Vagina (tissue), 2 donors: ENCODE results near the gene ZNF280A. TPM values are rescaled to one million over a fixed set of nuclear protein-coding genes. Genes with fewer than 3 reads are reported as not detected.
A peak's percentile ranks its signal among the peaks of the same experiment; 100 is the strongest.
"Not testable (repeated sequence)": the region's sequence is repeated elsewhere in the genome, so short reads cannot be mapped to it uniquely, and the experiment has no call there.

ENCODE experiments used
- DNase-seq, 2 donors: peaks; one replicate each; pipeline ENCODE4 v3.0.0-alpha.2; 2017; ENCODE audit errors: extremely low spot score in 2 of 2
- H3K27ac ChIP-seq: fragments of 200-600 bp; sonication (generic); one replicate; pipeline ENCODE4 v1.5.1; 2019
- H3K27me3 ChIP-seq: fragments of 200-600 bp; sonication (generic); one replicate; pipeline ENCODE4 v1.5.1; 2019
- H3K36me3 ChIP-seq, 2 donors: fragments of 200-600 bp; sonication (generic); one replicate each; pipeline ENCODE4 v1.5.1; 2017 to 2019
- H3K4me1 ChIP-seq: fragments of 200-600 bp; sonication (generic); one replicate; pipeline ENCODE4 v1.5.1; 2019
- H3K4me3 ChIP-seq, 2 donors: fragments of 200-600 bp; sonication (generic); 1 replicate in 1 of 2; 2 replicates in 1 of 2; pipeline ENCODE4 v1.5.1; 2016 to 2019
- H3K9me3 ChIP-seq: fragments of 200-600 bp; sonication (generic); one replicate; pipeline ENCODE4 v1.5.1; 2019
- CTCF ChIP-seq, 3 experiments: fragments of 450-650 bp in 2 of 3; fragments of 200-600 bp in 1 of 3; sonication (generic) in 1 of 3; IDR thresholded peaks; one replicate each; pipeline ENCODE4 v1.5.1; 2017 to 2019; ENCODE audit warnings: antibody characterized with exemption in 3 of 3, mild to moderate bottlenecking in 2 of 3, moderate library complexity in 2 of 3
- POLR2A ChIP-seq, 2 donors: fragments of 450-650 bp; IDR thresholded peaks; one replicate each; pipeline ENCODE4 v1.6.1; 2017; ENCODE audit warnings: antibody characterized with exemption in 2 of 2, mild to moderate bottlenecking in 2 of 2, moderate library complexity in 2 of 2
- POLR2AphosphoS5 ChIP-seq, 2 donors: sonication (generic); formaldehyde crosslinking; IDR thresholded peaks; one replicate each; pipeline ENCODE4 v1.9.0; 2017; ENCODE audit warnings: antibody characterized with exemption in 2 of 2, mild to moderate bottlenecking in 2 of 2, low read depth in 1 of 2; ENCODE audit not compliant: insufficient read depth in 1 of 2
- intact Hi-C: fragments of 100-400 bp; cut with DNase I; formaldehyde crosslinking; loops from one replicate; pipeline ENCODE4 v1.15.1; 2023
- total RNA-seq: library from RNA; depleted of rRNA; stranded (reverse); fragments of >200 nt; gene quantifications from one replicate; pipeline ENCODE4 v1.2.3, GENCODE V29; 2016

Gene ZNF280A
- total RNA-seq, 1 donor from 2014 or later, result not detected

GRCh38 chr22:22512951-22513350 lies 7.1 kb downstream of the ZNF280A start:
- intact Hi-C loops, result no loop called here
- Histone ChIP-seq H3K27me3 (no peaks in the 10 kb centered on the region), H3K9me3 (no peaks in the 10 kb centered on the region), H3K4me3 (no peak overlapping the region), H3K27ac (no peak overlapping the region), H3K4me1 (peaks cover 7% of the 10 kb centered on the region), H3K36me3 (no peaks in the 10 kb centered on the region)
- DNase-seq, result no peak
- TF ChIP-seq POLR2AphosphoS5 (IDR thresholded peaks at IDR 0.05; ENCODE audit: insufficient read depth in 1 of 2, low read depth in 1 of 2), result no peak
- TF ChIP-seq POLR2A (IDR thresholded peaks at IDR 0.05), result no peak
- no peak for TF ChIP-seq CTCF (IDR thresholded peaks at IDR 0.05)

GRCh38 chr22:22510833-22511232 lies 9.2 kb downstream of the ZNF280A start:
- H3K4me3 ChIP-seq, H3K36me3 ChIP-seq, H3K27ac ChIP-seq, H3K27me3 ChIP-seq, H3K9me3 ChIP-seq, DNase-seq, intact Hi-C loops, H3K4me1 ChIP-seq: not testable (repeated sequence)

GRCh38 chr22:22509912-22510311 lies 10.2 kb downstream of the ZNF280A start:
- H3K27ac ChIP-seq, DNase-seq, H3K9me3 ChIP-seq, H3K27me3 ChIP-seq, H3K4me1 ChIP-seq, intact Hi-C loops, H3K36me3 ChIP-seq, H3K4me3 ChIP-seq: not testable (repeated sequence)

GRCh38 chr22:22508274-22509176 lies 11.5 kb downstream of the ZNF280A start, which contains the start of gene ZNF280B:
Gene ZNF280B (minus strand): TSS chr22:22508742. CDS start chr22:22489398, 19,344 bp downstream.
- no peaks in the 10 kb centered on the region for H3K9me3 ChIP-seq
- peak within 1 kb of the TSS; percentile 36 to 39 for H3K4me3 ChIP-seq
- no peak within 1 kb of the TSS for H3K27ac ChIP-seq
- peaks cover 8% of the 10 kb centered on the region for H3K4me1 ChIP-seq
- intact Hi-C loops, result no loop called here
- TF ChIP-seq POLR2AphosphoS5 (IDR thresholded peaks at IDR 0.05; ENCODE audit: insufficient read depth in 1 of 2, low read depth in 1 of 2) (no peak), POLR2A (IDR thresholded peaks at IDR 0.05) (no peak), CTCF (IDR thresholded peaks at IDR 0.05) (no peak)
- DNase-seq, result no peak
- H3K36me3 ChIP-seq, result no peaks in the 10 kb centered on the region
- no peaks in the 10 kb centered on the region for H3K27me3 ChIP-seq

- H3K4me3 ChIP-seq, result peak overlapping the region; percentile 36 to 39
- H3K4me1 ChIP-seq, result peaks cover 8% of the 10 kb centered on the region
- no peak for DNase-seq
- intact Hi-C loops, result no loop called here
- TF ChIP-seq POLR2AphosphoS5 (IDR thresholded peaks at IDR 0.05; ENCODE audit: insufficient read depth in 1 of 2, low read depth in 1 of 2) (no peak), POLR2A (IDR thresholded peaks at IDR 0.05) (no peak), CTCF (IDR thresholded peaks at IDR 0.05) (no peak)
- H3K9me3 ChIP-seq, result no peaks in the 10 kb centered on the region
- no peaks in the 10 kb centered on the region for H3K27me3 ChIP-seq
- no peak overlapping the region for H3K27ac ChIP-seq
- H3K36me3 ChIP-seq, result no peaks in the 10 kb centered on the region
These were observed 12.3 kb downstream of the ZNF280A start for GRCh38 chr22:22507743-22508273.

- no peak overlapping the region for H3K4me3 ChIP-seq
- intact Hi-C loops, result no loop called here
- no peaks in the 10 kb centered on the region for H3K9me3 ChIP-seq
- DNase-seq, result no peak
- H3K27me3 ChIP-seq, result no peaks in the 10 kb centered on the region
- no peak overlapping the region for H3K27ac ChIP-seq
- no peaks in the 10 kb centered on the region for H3K36me3 ChIP-seq
- TF ChIP-seq POLR2AphosphoS5 (IDR thresholded peaks at IDR 0.05; ENCODE audit: insufficient read depth in 1 of 2, low read depth in 1 of 2), result no peak
- no peak for TF ChIP-seq CTCF (IDR thresholded peaks at IDR 0.05)
- TF ChIP-seq POLR2A (IDR thresholded peaks at IDR 0.05), result no peak
- peaks cover 8% of the 10 kb centered on the region for H3K4me1 ChIP-seq
These were observed 13.3 kb downstream of the ZNF280A start for GRCh38 chr22:22506736-22507135.
